ENCODE measurements around the gene SUPT7L. TPM values are rescaled to one million over a fixed set of nuclear protein-coding genes. Genes with fewer than 3 reads are reported as not detected.

SUPT7L gene
- total and polyA plus RNA-seq, 2 of the 13 experiments (the other 11 are each of a cell fraction or from before 2014, with no cell fraction given): 32.9 to 77.5 TPM

GRCh38 chr2:27628767-27629709 lies 34.4 kb downstream of the SUPT7L start, which contains the start of the genes CCDC121 and GPN1 (continued):
- TF ChIP-seq AFF4 (CRISPR knock-in tag; IDR thresholded peaks at IDR 0.05) (peak; percentile 38; the same call in 1 of the 2 replicates), ZNF737 (CRISPR knock-in tag; IDR thresholded peaks at IDR 0.05; ENCODE audit: borderline replicate concordance) (peak; percentile 84; the same call in 1 of the 2 replicates), CCDC6 (CRISPR knock-in tag; IDR thresholded peaks at IDR 0.05) (peak; percentile 85; the same call in 1 of the 2 replicates), KAT2B (IDR thresholded peaks at IDR 0.05; ENCODE audit: borderline replicate concordance, low read depth, low read length) (no peak), NFYB (CRISPR knock-in tag; IDR thresholded peaks at IDR 0.05) (no peak; the same call in 1 of the 2 replicates), KLF9 (CRISPR knock-in tag; IDR thresholded peaks at IDR 0.05; ENCODE audit: low read depth) (peak; percentile 96), ZBTB39 (CRISPR knock-in tag; IDR thresholded peaks at IDR 0.05) (no peak), ZNF253 (CRISPR knock-in tag; IDR thresholded peaks at IDR 0.05; ENCODE audit: borderline replicate concordance) (no peak), ZNF703 (CRISPR knock-in tag; IDR thresholded peaks at IDR 0.05; ENCODE audit: borderline replicate concordance) (no peak), CEBPZ (IDR thresholded peaks at IDR 0.05; ENCODE audit: low read length) (no peak), PLRG1 (conservative IDR thresholded peaks at IDR 0.05) (no peak), PATZ1 (CRISPR knock-in tag; IDR thresholded peaks at IDR 0.05) (peak; percentile 65), NR1H2 (CRISPR knock-in tag; IDR thresholded peaks at IDR 0.05; ENCODE audit: borderline replicate concordance, low read depth) (0 out of 2 replicates have a peak, but pooled peaks have one; percentile 35), TCF7L2 (IDR thresholded peaks at IDR 0.05; ENCODE audit: low read depth, low read length) (no peak), TBX2 (CRISPR knock-in tag; IDR thresholded peaks at IDR 0.05; ENCODE audit: borderline replicate concordance) (peak; percentile 91), SP140L (CRISPR knock-in tag; IDR thresholded peaks at IDR 0.05; ENCODE audit: borderline replicate concordance) (peak; percentile 66; the same call in 1 of the 2 replicates)
